Glutamatergic neuron (in vitro differentiated cells): ENCODE results near the gene RRP1. TPM values are rescaled to one million over a fixed set of nuclear protein-coding genes. Genes with fewer than 3 reads are reported as not detected.

Experiments
- DNase-seq: peaks from one replicate; pipeline ENCODE4 v3.0.0; 2022
- H3K27ac Mint-ChIP-seq: one replicate; pipeline ENCODE4 v1.8.0; 2020; ENCODE audit warnings: mild to moderate bottlenecking, mixed read lengths, inconsistent platforms; ENCODE audit not compliant: unreplicated experiment
- H3K27me3 Mint-ChIP-seq: one replicate; pipeline ENCODE4 v1.8.0; 2020; ENCODE audit warnings: mild to moderate bottlenecking, moderate library complexity, mixed read lengths, inconsistent platforms; ENCODE audit not compliant: unreplicated experiment
- H3K36me3 Mint-ChIP-seq: one replicate; pipeline ENCODE4 v1.8.0; 2020; ENCODE audit warnings: mild to moderate bottlenecking, mixed read lengths, inconsistent platforms; ENCODE audit not compliant: unreplicated experiment
- H3K4me1 Mint-ChIP-seq: one replicate; pipeline ENCODE4 v1.8.0; 2020; ENCODE audit warnings: mild to moderate bottlenecking, low read depth, mixed read lengths, inconsistent platforms; ENCODE audit not compliant: unreplicated experiment
- H3K4me3 Mint-ChIP-seq: one replicate; pipeline ENCODE4 v1.8.0; 2020; ENCODE audit warnings: mild to moderate bottlenecking, mixed read lengths, inconsistent platforms; ENCODE audit not compliant: unreplicated experiment
- H3K9me3 Mint-ChIP-seq: one replicate; pipeline ENCODE4 v1.8.0; 2020; ENCODE audit warnings: mild to moderate bottlenecking, moderate library complexity, mixed read lengths, inconsistent platforms; ENCODE audit not compliant: unreplicated experiment
- total RNA-seq: library from RNA; stranded (reverse); fragmentation: NEBNext Ultra II Directional; extraction: Animal tissue kit (Norgen Biotek cat#: 25700); gene quantifications from one replicate; pipeline ENCODE4 v1.2.1, GENCODE V29; 2021; ENCODE audit not compliant: unreplicated experiment
- TF ChIP-seq, protein P1 (sequence below): fragments of 200-600 bp; sonication (generic); IDR thresholded peaks from one replicate; pipeline ENCODE4 v1.5.0; 2021; ENCODE audit not compliant: partially characterized antibody, unreplicated experiment

The RRP1 gene
- total RNA-seq, 1 donor from 2014 or later, result 26.2 TPM

DNA sequence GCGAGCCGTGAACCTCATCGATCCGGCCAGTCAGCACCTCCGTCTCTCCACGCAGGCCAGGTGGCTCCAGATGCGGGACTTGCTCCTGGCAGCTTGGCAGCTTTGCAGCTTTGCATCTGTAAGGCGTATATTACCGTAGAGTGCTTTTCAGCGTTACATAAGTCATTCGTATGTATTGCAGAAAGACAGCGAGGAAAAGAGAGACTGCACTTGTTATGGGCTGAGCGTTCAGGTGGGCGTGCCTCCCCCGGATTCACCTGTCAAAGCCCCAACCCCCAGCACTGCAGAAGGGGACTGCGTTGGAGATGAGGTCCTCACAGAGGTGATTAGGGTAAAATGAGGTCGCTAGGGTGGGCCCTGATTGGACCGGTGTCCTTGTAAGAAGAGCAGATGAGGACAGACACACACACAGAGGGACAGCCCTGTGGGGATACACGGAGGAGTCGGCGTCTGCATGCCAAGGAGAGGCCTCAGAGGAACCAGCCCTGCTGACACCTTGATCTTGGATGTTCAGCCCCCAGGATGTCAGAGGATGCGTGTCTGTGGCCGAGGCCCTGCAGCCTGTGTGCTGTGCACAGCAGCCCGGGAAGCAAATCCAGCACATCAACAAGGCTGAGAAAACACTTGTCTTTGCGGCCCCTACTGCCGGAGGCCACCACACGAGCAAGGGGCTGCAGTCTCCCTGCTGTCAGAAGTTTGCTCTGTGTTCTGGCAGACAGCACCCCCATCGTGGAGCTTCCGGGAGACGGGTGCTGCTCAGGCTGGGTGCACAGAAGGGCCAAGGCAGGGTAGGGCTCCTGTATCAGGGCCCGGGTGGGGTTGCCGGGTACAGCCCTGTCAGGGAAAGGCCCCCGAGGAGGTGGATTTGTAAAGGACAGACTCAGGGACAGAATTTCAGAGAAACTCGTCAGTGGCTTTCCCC, 64.7 kb downstream of the RRP1 start:
- TF ChIP-seq, protein P1, sequence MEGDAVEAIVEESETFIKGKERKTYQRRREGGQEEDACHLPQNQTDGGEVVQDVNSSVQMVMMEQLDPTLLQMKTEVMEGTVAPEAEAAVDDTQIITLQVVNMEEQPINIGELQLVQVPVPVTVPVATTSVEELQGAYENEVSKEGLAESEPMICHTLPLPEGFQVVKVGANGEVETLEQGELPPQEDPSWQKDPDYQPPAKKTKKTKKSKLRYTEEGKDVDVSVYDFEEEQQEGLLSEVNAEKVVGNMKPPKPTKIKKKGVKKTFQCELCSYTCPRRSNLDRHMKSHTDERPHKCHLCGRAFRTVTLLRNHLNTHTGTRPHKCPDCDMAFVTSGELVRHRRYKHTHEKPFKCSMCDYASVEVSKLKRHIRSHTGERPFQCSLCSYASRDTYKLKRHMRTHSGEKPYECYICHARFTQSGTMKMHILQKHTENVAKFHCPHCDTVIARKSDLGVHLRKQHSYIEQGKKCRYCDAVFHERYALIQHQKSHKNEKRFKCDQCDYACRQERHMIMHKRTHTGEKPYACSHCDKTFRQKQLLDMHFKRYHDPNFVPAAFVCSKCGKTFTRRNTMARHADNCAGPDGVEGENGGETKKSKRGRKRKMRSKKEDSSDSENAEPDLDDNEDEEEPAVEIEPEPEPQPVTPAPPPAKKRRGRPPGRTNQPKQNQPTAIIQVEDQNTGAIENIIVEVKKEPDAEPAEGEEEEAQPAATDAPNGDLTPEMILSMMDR, result no peak
- Mint-ChIP-seq H3K4me3 (no peak overlapping the region), H3K36me3 (peaks cover 12% of the 10 kb centered on the region), H3K27me3 (peaks cover 1% of the 10 kb centered on the region), H3K4me1 (peaks cover 4% of the 10 kb centered on the region), H3K27ac (no peak overlapping the region), H3K9me3 (peaks cover 7% of the 10 kb centered on the region)
- DNase-seq, result no peak

Other genes with a start within 250 kb of the RRP1 start
- gene HSF2BP, start 130.1 kb upstream of the RRP1 start, total RNA-seq, result 1.0 TPM
- gene RRP1B, start 130.0 kb upstream of the RRP1 start, total RNA-seq, result 41.2 TPM
- gene PDXK, start 70.4 kb upstream of the RRP1 start, total RNA-seq, result 63.8 TPM
- 32.7 TPM for gene CSTB, start 13.3 kb upstream of the RRP1 start, total RNA-seq
- gene AGPAT3, start 75.6 kb downstream of the RRP1 start, total RNA-seq, result 12.6 TPM
- 48.4 TPM for gene TRAPPC10, start 222.7 kb downstream of the RRP1 start, total RNA-seq